ENCODE measurements around the gene SPINK4.

Gene SPINK4

DNA sequence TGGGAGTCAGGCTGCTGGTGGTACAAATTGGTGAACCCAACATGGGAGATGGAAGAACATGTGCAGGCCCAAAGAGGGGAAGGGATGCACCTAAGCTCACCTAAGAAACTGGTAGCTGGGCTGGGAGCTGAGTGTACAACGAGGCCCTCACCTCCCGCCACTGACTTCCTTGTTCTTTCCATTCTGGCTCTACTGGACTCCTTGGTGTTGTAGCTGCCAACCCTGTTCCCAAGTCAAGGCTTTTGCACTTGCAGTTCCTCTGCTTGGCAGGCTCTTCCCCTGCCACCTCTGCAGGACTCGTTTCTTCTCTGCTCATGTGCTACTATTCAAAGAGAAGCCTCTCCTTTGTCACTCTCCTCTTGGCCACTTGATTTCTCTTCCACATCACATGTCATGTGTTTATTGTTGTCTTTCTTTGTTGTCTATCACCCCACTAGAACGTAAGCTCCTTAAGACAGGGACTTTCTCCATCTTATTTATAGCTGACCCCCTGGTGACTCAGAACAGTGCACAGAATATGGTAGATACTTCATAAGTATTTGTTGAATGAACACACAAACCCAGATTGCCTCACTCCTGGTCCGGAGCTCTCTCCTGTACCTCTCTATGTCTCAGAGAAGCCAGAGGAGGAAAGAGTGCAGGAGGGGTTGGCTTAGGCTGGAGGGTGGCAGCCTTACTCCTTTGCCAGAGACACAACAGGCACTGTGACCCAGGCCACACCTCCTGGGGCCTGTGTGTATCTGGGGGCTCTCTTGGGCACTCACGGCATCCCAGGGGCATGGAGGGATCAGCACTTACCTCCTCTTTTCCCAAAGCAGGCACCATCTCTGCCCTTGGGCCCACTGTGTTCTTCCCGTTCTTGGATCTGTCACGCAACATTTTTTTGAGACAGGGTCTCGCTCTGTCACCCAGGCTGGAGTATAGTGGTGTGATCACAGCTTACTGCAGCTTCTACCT lies 5.2 kb upstream of the SPINK4 start:
- Histone ChIP-seq H3K4me1 (no peaks in the 10 kb centered on the region), H3K9me3 (no peaks in the 10 kb centered on the region; the same call in 1 of the 2 replicates), H3K4me3 (no peak overlapping the region), H3K36me3 (replicated peaks) (no peaks in the 10 kb centered on the region), H3K27me3 (ENCODE audit: low read depth) (peaks cover 5% of the 10 kb centered on the region; the same call in 1 of the 2 replicates)
- in situ Hi-C loops (cut with MboI; ENCODE audit: low sequenced_read_pairs): no loop called here
- DNase-seq (ENCODE audit: low spot score in 2 of 2): no peak

DNA sequence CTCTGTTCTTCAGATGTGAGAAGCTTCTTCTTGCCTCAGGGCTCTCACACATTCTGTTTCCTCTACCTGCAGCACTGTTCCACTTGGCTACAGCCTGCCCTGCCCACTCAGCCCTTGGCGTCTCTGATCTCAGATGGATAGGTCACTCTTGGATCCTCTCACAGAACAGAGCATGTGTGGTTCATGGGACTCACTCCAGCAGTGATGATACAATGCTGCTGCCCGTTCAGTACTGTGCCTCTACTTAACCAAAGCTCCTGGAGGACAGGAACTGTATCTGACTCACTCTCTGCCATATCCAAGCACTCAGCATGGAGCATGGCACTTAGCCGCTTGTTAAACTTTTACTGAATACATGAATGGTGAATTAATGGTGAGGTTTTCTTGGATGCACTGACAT lies 3.4 kb upstream of the SPINK4 start:
- Histone ChIP-seq H3K4me3 (no peak overlapping the region), H3K36me3 (replicated peaks) (no peaks in the 10 kb centered on the region), H3K4me1 (no peaks in the 10 kb centered on the region), H3K9me3 (no peaks in the 10 kb centered on the region; the same call in 1 of the 2 replicates), H3K27me3 (ENCODE audit: low read depth) (peaks cover under 1% of the 10 kb centered on the region; the same call in 1 of the 2 replicates)
- in situ Hi-C loops (cut with MboI; ENCODE audit: low sequenced_read_pairs): no loop called here
- DNase-seq (ENCODE audit: low spot score in 2 of 2): no peak

- Histone ChIP-seq H3K4me3 (no peak overlapping the region), H3K36me3 (replicated peaks) (no peaks in the 10 kb centered on the region), H3K27me3 (ENCODE audit: low read depth) (no peaks in the 10 kb centered on the region), H3K4me1 (no peaks in the 10 kb centered on the region), H3K9me3 (no peaks in the 10 kb centered on the region; the same call in 1 of the 2 replicates)
- in situ Hi-C loops (cut with MboI; ENCODE audit: low sequenced_read_pairs): no loop called here
- DNase-seq (ENCODE audit: low spot score in 2 of 2): no peak
Observed at GRCh38 chr9:33241298-33241697, 1.3 kb downstream of the SPINK4 start.

- Histone ChIP-seq H3K4me1 (no peaks in the 10 kb centered on the region), H3K9me3 (no peaks in the 10 kb centered on the region; the same call in 1 of the 2 replicates), H3K36me3 (replicated peaks) (no peaks in the 10 kb centered on the region), H3K4me3 (no peak overlapping the region), H3K27me3 (ENCODE audit: low read depth) (no peaks in the 10 kb centered on the region)
- in situ Hi-C loops (cut with MboI; ENCODE audit: low sequenced_read_pairs): no loop called here
- DNase-seq (ENCODE audit: low spot score in 2 of 2): no peak
Observed at GRCh38 chr9:33242609-33243134, 2.7 kb downstream of the SPINK4 start.

GRCh38 chr9:33244137-33244784 lies 4.3 kb downstream of the SPINK4 start:
- H3K4me3 ChIP-seq: no peak overlapping the region
- H3K27me3 ChIP-seq (ENCODE audit: low read depth): no peaks in the 10 kb centered on the region
- DNase-seq (ENCODE audit: low spot score in 2 of 2): no peak
- H3K36me3 ChIP-seq (replicated peaks): no peaks in the 10 kb centered on the region
- H3K4me1 ChIP-seq: no peaks in the 10 kb centered on the region
- H3K9me3 ChIP-seq: no peaks in the 10 kb centered on the region
- in situ Hi-C loops (cut with MboI; ENCODE audit: low sequenced_read_pairs): no loop called here

DNA sequence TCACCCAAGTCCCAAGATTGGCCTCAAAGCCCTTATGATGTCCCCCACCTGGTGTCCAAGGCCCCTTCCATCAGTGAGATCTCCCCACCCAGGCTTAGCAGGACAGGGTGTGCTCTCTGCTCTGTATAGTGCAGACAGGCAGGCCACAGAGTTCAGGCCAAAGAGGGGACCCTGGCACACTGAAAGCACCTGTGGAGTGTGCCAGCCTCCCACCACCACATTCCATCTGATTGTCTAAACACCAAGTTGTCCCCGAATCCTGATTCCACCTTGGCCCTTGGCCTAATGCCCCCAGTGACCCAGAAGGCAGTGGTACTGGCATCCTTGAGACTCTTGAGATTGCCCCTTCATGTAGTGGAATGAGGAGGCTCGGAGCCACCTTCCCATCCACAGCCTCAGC lies 5.4 kb downstream of the SPINK4 start:
- Histone ChIP-seq H3K9me3 (no peaks in the 10 kb centered on the region), H3K27me3 (ENCODE audit: low read depth) (no peaks in the 10 kb centered on the region)

GRCh38 chr9:33246269-33246860 lies 6.4 kb downstream of the SPINK4 start:
- Histone ChIP-seq H3K36me3 (replicated peaks) (no peaks in the 10 kb centered on the region), H3K4me3 (no peak overlapping the region), H3K4me1 (no peaks in the 10 kb centered on the region), H3K27me3 (ENCODE audit: low read depth) (no peaks in the 10 kb centered on the region), H3K9me3 (no peaks in the 10 kb centered on the region)
- no peak for DNase-seq (ENCODE audit: low spot score in 2 of 2)
- in situ Hi-C loops (cut with MboI; ENCODE audit: low sequenced_read_pairs): no loop called here

More for the DNA sequence above, 5.4 kb downstream of the SPINK4 start:
- Histone ChIP-seq H3K36me3 (replicated peaks) (no peaks in the 10 kb centered on the region), H3K4me1 (no peaks in the 10 kb centered on the region), H3K4me3 (no peak overlapping the region)
- no peak for DNase-seq (ENCODE audit: low spot score in 2 of 2)
- in situ Hi-C loops (cut with MboI; ENCODE audit: low sequenced_read_pairs): no loop called here

GRCh38 chr9:33248606-33249005 lies 8.6 kb downstream of the SPINK4 start:
- H3K27me3 ChIP-seq (ENCODE audit: low read depth): no peaks in the 10 kb centered on the region
- no peak for DNase-seq (ENCODE audit: low spot score in 2 of 2)
- no peaks in the 10 kb centered on the region for H3K4me1 ChIP-seq
- in situ Hi-C loops (cut with MboI; ENCODE audit: low sequenced_read_pairs): no loop called here
- no peak overlapping the region for H3K4me3 ChIP-seq
- no peaks in the 10 kb centered on the region for H3K9me3 ChIP-seq
- H3K36me3 ChIP-seq (replicated peaks): peaks cover 12% of the 10 kb centered on the region

- H3K4me3 ChIP-seq: no peak overlapping the region
- H3K27me3 ChIP-seq (ENCODE audit: low read depth): no peaks in the 10 kb centered on the region
- no peaks in the 10 kb centered on the region for H3K4me1 ChIP-seq
- no peak for DNase-seq (ENCODE audit: low spot score in 2 of 2)
- H3K9me3 ChIP-seq: no peaks in the 10 kb centered on the region
- H3K36me3 ChIP-seq (replicated peaks): peaks cover 13% of the 10 kb centered on the region
- in situ Hi-C loops (cut with MboI; ENCODE audit: low sequenced_read_pairs): no loop called here
Observed at GRCh38 chr9:33249087-33249658, 9.2 kb downstream of the SPINK4 start.

DNA sequence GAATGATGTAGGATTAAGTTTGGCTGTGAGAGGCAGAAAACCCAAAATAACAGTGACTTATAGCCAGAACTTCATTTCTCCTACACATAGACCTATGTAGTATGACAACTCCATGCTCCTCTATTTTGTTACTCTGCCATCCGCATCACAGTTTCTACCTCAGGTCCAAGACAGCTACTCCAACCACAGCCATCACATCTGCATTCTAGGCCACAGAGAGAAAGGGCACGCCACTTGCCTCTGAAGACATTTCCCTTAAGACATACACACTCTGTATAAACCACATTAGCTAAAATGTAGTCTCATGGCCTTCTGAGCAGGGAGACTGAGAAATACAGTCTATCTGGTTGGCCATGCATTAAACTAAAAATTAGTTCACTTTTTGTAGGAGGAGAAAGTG lies 10.0 kb downstream of the SPINK4 start:
- Histone ChIP-seq H3K36me3 (replicated peaks) (peaks cover 21% of the 10 kb centered on the region), H3K4me1 (no peaks in the 10 kb centered on the region)
- in situ Hi-C loops (cut with MboI; ENCODE audit: low sequenced_read_pairs): no loop called here

DNA sequence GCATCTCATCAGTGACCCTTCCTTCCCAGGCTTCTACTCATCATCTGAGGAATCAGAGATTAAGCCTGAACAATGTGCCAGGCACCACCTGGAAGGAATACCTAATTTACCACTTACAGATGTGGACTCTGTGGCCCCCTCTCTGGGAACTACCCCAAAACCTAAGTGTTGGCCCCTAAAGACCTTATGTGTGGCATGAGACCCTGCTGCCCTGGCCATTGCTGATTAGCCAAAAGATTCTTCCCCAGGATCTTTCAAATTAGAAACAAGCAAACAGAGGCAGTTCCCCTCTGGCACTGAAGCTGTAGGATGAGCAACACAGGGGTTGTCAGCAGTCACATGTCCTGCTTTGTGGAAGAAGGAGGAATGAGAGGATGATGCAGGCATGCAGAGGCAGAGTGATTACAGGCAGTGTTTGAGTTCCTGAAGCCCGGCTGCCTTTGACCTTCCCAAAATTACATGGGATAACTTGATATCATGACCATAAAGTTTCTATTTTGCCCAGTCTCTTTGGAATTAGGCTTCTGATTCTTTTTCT lies 10.6 kb downstream of the SPINK4 start:
- Histone ChIP-seq H3K27me3 (ENCODE audit: low read depth) (no peaks in the 10 kb centered on the region), H3K36me3 (replicated peaks) (peaks cover 27% of the 10 kb centered on the region), H3K4me1 (no peaks in the 10 kb centered on the region), H3K4me3 (no peak overlapping the region), H3K9me3 (no peaks in the 10 kb centered on the region)
- DNase-seq (ENCODE audit: low spot score in 2 of 2): no peak
- in situ Hi-C loops (cut with MboI; ENCODE audit: low sequenced_read_pairs): no loop called here

More for the DNA sequence above, 10.0 kb downstream of the SPINK4 start:
- no peaks in the 10 kb centered on the region for H3K27me3 ChIP-seq (ENCODE audit: low read depth)
- no peak for DNase-seq (ENCODE audit: low spot score in 2 of 2)
- no peak overlapping the region for H3K4me3 ChIP-seq
- no peaks in the 10 kb centered on the region for H3K9me3 ChIP-seq

DNA sequence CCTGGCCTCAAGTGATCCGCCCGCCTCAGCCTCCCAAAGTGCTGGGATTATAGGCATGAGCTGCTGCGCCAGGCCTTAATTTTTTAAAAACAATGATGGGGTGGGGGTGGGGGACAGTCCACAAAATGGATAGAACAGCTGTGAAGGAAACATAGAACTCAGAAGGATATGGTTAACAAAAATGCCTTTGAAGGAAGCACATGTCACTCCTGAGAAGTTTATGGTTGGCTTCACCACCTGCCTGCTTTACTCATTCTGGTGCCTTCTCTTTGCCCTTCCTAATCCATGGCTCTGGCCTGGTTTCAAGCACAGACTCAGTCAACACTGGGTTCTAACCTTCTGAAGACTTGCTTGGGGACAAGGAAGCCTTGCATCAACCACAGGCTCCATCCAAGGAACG lies 14.2 kb downstream of the SPINK4 start:
- H3K9me3 ChIP-seq: no peaks in the 10 kb centered on the region
- no peak overlapping the region for H3K4me3 ChIP-seq
- no peaks in the 10 kb centered on the region for H3K4me1 ChIP-seq
- no peak for DNase-seq (ENCODE audit: low spot score in 2 of 2)
- H3K27me3 ChIP-seq (ENCODE audit: low read depth): no peaks in the 10 kb centered on the region
- in situ Hi-C loops (cut with MboI; ENCODE audit: low sequenced_read_pairs): no loop called here
- H3K36me3 ChIP-seq (replicated peaks): peaks cover 61% of the 10 kb centered on the region

- in situ Hi-C loops (cut with MboI; ENCODE audit: low sequenced_read_pairs): no loop called here
- peaks cover 69% of the 10 kb centered on the region for H3K36me3 ChIP-seq (replicated peaks)
- no peak overlapping the region for H3K4me3 ChIP-seq
- no peak for DNase-seq (ENCODE audit: low spot score in 2 of 2)
- no peaks in the 10 kb centered on the region for H3K27me3 ChIP-seq (ENCODE audit: low read depth)
- no peaks in the 10 kb centered on the region for H3K4me1 ChIP-seq
- no peaks in the 10 kb centered on the region for H3K9me3 ChIP-seq
Observed at GRCh38 chr9:33255014-33255413, 15.0 kb downstream of the SPINK4 start.
